ENCODE data around the gene TRIM8. TPM values are rescaled to one million over a fixed set of nuclear protein-coding genes. Genes with fewer than 3 reads are reported as not detected.
A peak's percentile ranks its signal among the peaks of the same experiment; 100 is the strongest.

TRIM8 gene
- total and polyA plus RNA-seq, 9 of the 15 experiments (the other 6 are each of a cell fraction or from before 2014, with no cell fraction given), result 1.7 to 26.0 (median 9.1) TPM

GRCh38 chr10:102645741-102646609, 1.7 kb downstream of the TRIM8 start (continued):
- TF ChIP-seq ZNF639 (CRISPR knock-in tag; conservative IDR thresholded peaks at IDR 0.05 in 1 of 2, IDR thresholded peaks at IDR 0.05 in 1 of 2) (0 out of 4 replicates have a peak, but pooled peaks of 1 of the 2 experiments have one; percentile 27), BDP1 (IDR thresholded peaks at IDR 0.05; ENCODE audit: insufficient read depth, insufficient read length) (no peak), CUX1 (CRISPR knock-in tag; IDR thresholded peaks at IDR 0.05) (no peak), GABPA (tag; conservative IDR thresholded peaks at IDR 0.05; ENCODE audit: low read depth) (peak; percentile 73), STAT5B (CRISPR knock-in tag; IDR thresholded peaks at IDR 0.05) (no peak), YY1 (IDR thresholded peaks at IDR 0.05; ENCODE audit: borderline replicate concordance in 1 of 3, control insufficient read depth in 1 of 3, extremely low read depth in 1 of 3, insufficient read depth in 3 of 3, insufficient read length in 1 of 3, insufficient replicate concordance in 2 of 3, low read depth in 1 of 3, low read length in 2 of 3) (peak in 1 of 3 experiments; percentile 26), FUS (optimal IDR thresholded peaks at IDR 0.05; ENCODE audit: low read depth, low read length) (no peak), HDGF (IDR thresholded peaks at IDR 0.05) (0 out of 2 replicates have a peak, but pooled peaks have one; percentile 48), RBBP5 (IDR thresholded peaks at IDR 0.05; ENCODE audit: borderline replicate concordance, insufficient read depth, low read length, poor library complexity, severe bottlenecking) (peak; percentile 67), MCM3 (IDR thresholded peaks at IDR 0.05) (no peak), TEAD4 (IDR thresholded peaks at IDR 0.05; ENCODE audit: low read length) (0 out of 2 replicates have a peak, but pooled peaks have one; percentile 4), TEAD4 (CRISPR knock-in tag; IDR thresholded peaks at IDR 0.05; ENCODE audit: borderline replicate concordance) (no peak), ZNF24 (IDR thresholded peaks at IDR 0.05) (no peak), MAFK (IDR thresholded peaks at IDR 0.05; ENCODE audit: low read length) (no peak), HDAC8 (tag; IDR thresholded peaks at IDR 0.05) (no peak), ZNF764 (CRISPR knock-in tag; IDR thresholded peaks at IDR 0.05; ENCODE audit: low read depth) (no peak), NFIX (CRISPR knock-in tag; IDR thresholded peaks at IDR 0.05; ENCODE audit: low read depth) (no peak)
- TF ChIP-seq, protein P1, sequence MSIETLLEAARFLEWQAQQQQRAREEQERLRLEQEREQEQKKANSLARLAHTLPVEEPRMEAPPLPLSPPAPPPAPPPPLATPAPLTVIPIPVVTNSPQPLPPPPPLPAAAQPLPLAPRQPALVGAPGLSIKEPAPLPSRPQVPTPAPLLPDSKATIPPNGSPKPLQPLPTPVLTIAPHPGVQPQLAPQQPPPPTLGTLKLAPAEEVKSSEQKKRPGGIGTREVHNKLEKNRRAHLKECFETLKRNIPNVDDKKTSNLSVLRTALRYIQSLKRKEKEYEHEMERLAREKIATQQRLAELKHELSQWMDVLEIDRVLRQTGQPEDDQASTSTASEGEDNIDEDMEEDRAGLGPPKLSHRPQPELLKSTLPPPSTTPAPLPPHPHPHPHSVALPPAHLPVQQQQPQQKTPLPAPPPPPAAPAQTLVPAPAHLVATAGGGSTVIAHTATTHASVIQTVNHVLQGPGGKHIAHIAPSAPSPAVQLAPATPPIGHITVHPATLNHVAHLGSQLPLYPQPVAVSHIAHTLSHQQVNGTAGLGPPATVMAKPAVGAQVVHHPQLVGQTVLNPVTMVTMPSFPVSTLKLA (conservative IDR thresholded peaks at IDR 0.05), result peak; percentile 50 to 60; a peak in 3 of 4 replicates
